WTC11 (cell line): ENCODE measurements around the gene NOP16. TPM values are rescaled to one million over a fixed set of nuclear protein-coding genes. Genes with fewer than 3 reads are reported as not detected.
A peak's percentile ranks its signal among the peaks of the same experiment; 100 is the strongest.

Source experiments
- ATAC-seq: fragments of 200-7000 bp; cut with Tn5 transposase; 2 replicates; pipeline ENCODE4 v1.10.0; 2021; ENCODE audit warnings: mild to moderate bottlenecking, moderate library complexity
- CTCF ChIA-PET: fragments of 300-600 bp; sonication (Branson Sonifier 250); formaldehyde crosslinking; loops from one replicate; lab custom pipeline; 2021; ENCODE audit warnings: antibody characterized with exemption; lab: Charles Lee
- POLR2A ChIA-PET: fragments of 350-600 bp; sonication (Branson Sonifier 250); formaldehyde crosslinking; loops from one replicate; lab custom pipeline; 2021; ENCODE audit warnings: antibody characterized with exemption; lab: Charles Lee
- DNase-seq: peaks from one replicate; pipeline ENCODE4 v3.0.0; 2021; ENCODE audit warnings: low spot score
- H3K27ac Mint-ChIP-seq: 2 replicates; pipeline ENCODE4 v1.8.0; 2021; ENCODE audit warnings: mixed read lengths
- H3K27me3 Mint-ChIP-seq: 2 replicates; pipeline ENCODE4 v1.8.0; 2021; ENCODE audit warnings: low read depth, mild to moderate bottlenecking, moderate library complexity, mixed read lengths
- H3K36me3 Mint-ChIP-seq: 2 replicates; pipeline ENCODE4 v1.8.0; 2021; ENCODE audit warnings: mixed read lengths
- H3K4me1 Mint-ChIP-seq: 2 replicates; pipeline ENCODE4 v1.8.0; 2022; ENCODE audit warnings: mixed read lengths
- H3K4me3 Mint-ChIP-seq: 2 replicates; pipeline ENCODE4 v1.8.0; 2021; ENCODE audit warnings: mild to moderate bottlenecking, moderate library complexity, mixed read lengths
- H3K9me3 Mint-ChIP-seq: 2 replicates; pipeline ENCODE4 v1.8.0; 2021; ENCODE audit warnings: mixed read lengths
- CBFB ChIP-seq: sonication (generic); formaldehyde crosslinking; IDR thresholded peaks from 2 replicates; pipeline ENCODE4 v1.8.1; 2022; ENCODE audit warnings: mild to moderate bottlenecking, low read depth, missing genetic modification reagents
- CREM ChIP-seq: sonication (generic); formaldehyde crosslinking; IDR thresholded peaks from 2 replicates; pipeline ENCODE4 v1.8.1; 2022; ENCODE audit warnings: mild to moderate bottlenecking, missing genetic modification reagents, moderate library complexity
- IRF2 ChIP-seq: sonication (generic); formaldehyde crosslinking; IDR thresholded peaks from 2 replicates; pipeline ENCODE4 v1.8.0; 2022; ENCODE audit warnings: low read depth, missing genetic modification reagents, borderline replicate concordance
- JAZF1 ChIP-seq: fragments of 250-450 bp; sonication (Bioruptor Pico); IDR thresholded peaks from 2 replicates; pipeline ENCODE4 v1.9.0; 2021; ENCODE audit warnings: moderate library complexity, mild to moderate bottlenecking, inconsistent platforms
- MXD4 ChIP-seq: fragments of 250-450 bp; sonication (Bioruptor Pico); IDR thresholded peaks from 2 replicates; pipeline ENCODE4 v1.8.0; 2021; ENCODE audit warnings: mild to moderate bottlenecking, moderate library complexity, borderline replicate concordance
- MYBL2 ChIP-seq: sonication (generic); formaldehyde crosslinking; IDR thresholded peaks from 2 replicates; pipeline ENCODE4 v1.8.1; 2023; ENCODE audit warnings: mild to moderate bottlenecking, moderate library complexity, missing genetic modification reagents
- NFE2L1 ChIP-seq: sonication (generic); formaldehyde crosslinking; IDR thresholded peaks from 2 replicates; pipeline ENCODE4 v1.8.1; 2023; ENCODE audit warnings: missing genetic modification reagents
- NFYB ChIP-seq: sonication (generic); formaldehyde crosslinking; conservative IDR thresholded peaks from 2 replicates; pipeline ENCODE4 v1.8.0; 2022; ENCODE audit warnings: low read depth, missing genetic modification reagents
- TCF7 ChIP-seq: sonication (generic); formaldehyde crosslinking; IDR thresholded peaks from 2 replicates; pipeline ENCODE4 v1.8.0; 2022; ENCODE audit warnings: mild to moderate bottlenecking, low read depth, missing genetic modification reagents, moderate library complexity
- TEAD1 ChIP-seq: sonication (generic); formaldehyde crosslinking; IDR thresholded peaks from 2 replicates; pipeline ENCODE4 v1.8.0; 2022; ENCODE audit warnings: mild to moderate bottlenecking, missing genetic modification reagents
- ZNF121 ChIP-seq: sonication (generic); formaldehyde crosslinking; IDR thresholded peaks from 2 replicates; pipeline ENCODE4 v1.8.0; 2023; ENCODE audit warnings: missing genetic modification reagents
- ZNF317 ChIP-seq: sonication (generic); formaldehyde crosslinking; IDR thresholded peaks from 2 replicates; pipeline ENCODE4 v1.8.1; 2023; ENCODE audit warnings: low read depth, mild to moderate bottlenecking, moderate library complexity, missing genetic modification reagents, borderline replicate concordance
- ZNF423 ChIP-seq: fragments of 250-450 bp; sonication (Bioruptor Pico); IDR thresholded peaks from 2 replicates; pipeline ENCODE4 v2.1.2; 2022; ENCODE audit warnings: mild to moderate bottlenecking, moderate library complexity
- ZNF671 ChIP-seq: fragments of 250-450 bp; sonication (Bioruptor Pico); IDR thresholded peaks from 2 replicates; pipeline ENCODE4 v1.8.0; 2021; ENCODE audit warnings: mild to moderate bottlenecking
- total RNA-seq: library from RNA; stranded (reverse); gene quantifications from 3 replicates; pipeline ENCODE4 v1.2.3, GENCODE V29; 2021
- TF ChIP-seq, protein P1 (sequence below): sonication (generic); formaldehyde crosslinking; conservative IDR thresholded peaks from 2 replicates; pipeline ENCODE4 v1.8.1; 2023; ENCODE audit warnings: mild to moderate bottlenecking, low read depth, missing genetic modification reagents, moderate library complexity
- TF ChIP-seq, protein P2 (sequence below): sonication (generic); formaldehyde crosslinking; IDR thresholded peaks from 2 replicates; pipeline ENCODE4 v1.8.0; 2022; ENCODE audit warnings: mild to moderate bottlenecking, missing genetic modification reagents
- TF ChIP-seq, protein P3 (sequence below): sonication (generic); formaldehyde crosslinking; IDR thresholded peaks from 2 replicates; pipeline ENCODE4 v1.8.0; 2023; ENCODE audit warnings: missing genetic modification reagents, mild to moderate bottlenecking, borderline replicate concordance
- TF ChIP-seq, protein P4 (sequence below): sonication (generic); formaldehyde crosslinking; IDR thresholded peaks from 2 replicates; pipeline ENCODE4 v1.8.1; 2022; ENCODE audit warnings: mild to moderate bottlenecking, missing genetic modification reagents, moderate library complexity, borderline replicate concordance
- TF ChIP-seq, protein P5 (sequence below): sonication (generic); formaldehyde crosslinking; IDR thresholded peaks from 2 replicates; pipeline ENCODE4 v1.8.1; 2023; ENCODE audit warnings: mild to moderate bottlenecking, missing genetic modification reagents, borderline replicate concordance
- TF ChIP-seq, protein P6 (sequence below): fragments of 250-450 bp; sonication (Bioruptor Pico); IDR thresholded peaks from 2 replicates; pipeline ENCODE4 v1.9.0; 2021; ENCODE audit warnings: moderate library complexity, mild to moderate bottlenecking, inconsistent platforms, borderline replicate concordance
- TF ChIP-seq, protein P7 (sequence below): sonication (generic); formaldehyde crosslinking; IDR thresholded peaks from 2 replicates; pipeline ENCODE4 v1.8.1; 2023; ENCODE audit warnings: mild to moderate bottlenecking, missing genetic modification reagents, moderate library complexity

The NOP16 gene
- total RNA-seq, 1 experiment from 2014 or later = 57.7 TPM

DNA sequence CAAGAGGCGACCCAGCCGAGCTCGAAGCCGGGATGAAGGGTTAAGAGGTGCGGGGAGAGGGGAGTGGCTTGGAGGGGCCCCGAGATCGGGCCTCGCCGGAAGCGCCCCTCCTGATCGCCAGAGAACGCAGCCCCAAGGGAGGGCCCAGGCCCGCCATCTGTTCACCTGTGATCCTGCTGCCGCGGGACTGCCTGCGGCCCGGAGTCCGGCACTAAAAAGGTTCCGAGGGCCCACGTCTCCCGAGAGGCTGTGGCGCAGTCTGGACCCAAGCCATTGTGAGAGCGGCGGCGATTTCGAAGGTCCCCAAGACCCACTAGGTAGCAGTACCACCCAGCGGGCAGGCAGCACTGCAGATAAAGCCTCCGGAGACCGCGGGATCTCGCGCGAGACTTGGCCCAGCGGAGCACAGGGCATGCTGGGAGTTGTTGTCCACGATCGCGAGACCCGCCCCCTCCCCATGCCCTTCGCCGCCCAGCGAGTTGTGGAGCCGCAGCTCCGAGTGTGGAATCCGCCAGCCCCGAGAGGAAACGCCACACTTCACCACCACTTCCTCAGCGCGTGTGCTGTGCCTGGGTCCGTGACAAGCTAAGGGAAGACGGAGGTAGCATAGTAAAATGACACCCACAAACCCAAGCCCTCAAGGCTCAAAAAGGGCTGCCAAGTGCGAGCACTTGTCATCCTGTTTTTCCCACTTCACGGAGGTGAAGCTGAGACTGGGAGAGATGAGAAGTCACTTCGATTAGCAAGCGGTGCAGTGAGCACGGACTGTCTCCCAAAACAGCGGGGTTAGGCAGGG lies 26.8 kb downstream of the NOP16 start, which contains the start of gene KIAA1191:
Gene KIAA1191 (minus strand): TSS at position 328 of the 796 bp plus-strand sequence. CDS start 2,256 bp downstream, outside the sequence.
- ChIA-PET CTCF (interaction anchor here (0.5 to 2.7 kb wide), 7 partner anchors 10 to 632 kb away, joined by 3 to 16 read pairs (median 3); partner anchors contain the start of gene FAF2), POLR2A (interaction anchor here (0.6 to 2.0 kb wide), 3 partner anchors 86 to 286 kb away, joined by 3 to 6 read pairs (median 5); partner anchors contain the start of genes FAF2, RNF44 and TSPAN17)
- peaks cover 11% of the 10 kb centered on the region for H3K4me1 Mint-ChIP-seq
- no peak for TF ChIP-seq ZNF121 (CRISPR knock-in tag)
- TF ChIP-seq, protein P1, sequence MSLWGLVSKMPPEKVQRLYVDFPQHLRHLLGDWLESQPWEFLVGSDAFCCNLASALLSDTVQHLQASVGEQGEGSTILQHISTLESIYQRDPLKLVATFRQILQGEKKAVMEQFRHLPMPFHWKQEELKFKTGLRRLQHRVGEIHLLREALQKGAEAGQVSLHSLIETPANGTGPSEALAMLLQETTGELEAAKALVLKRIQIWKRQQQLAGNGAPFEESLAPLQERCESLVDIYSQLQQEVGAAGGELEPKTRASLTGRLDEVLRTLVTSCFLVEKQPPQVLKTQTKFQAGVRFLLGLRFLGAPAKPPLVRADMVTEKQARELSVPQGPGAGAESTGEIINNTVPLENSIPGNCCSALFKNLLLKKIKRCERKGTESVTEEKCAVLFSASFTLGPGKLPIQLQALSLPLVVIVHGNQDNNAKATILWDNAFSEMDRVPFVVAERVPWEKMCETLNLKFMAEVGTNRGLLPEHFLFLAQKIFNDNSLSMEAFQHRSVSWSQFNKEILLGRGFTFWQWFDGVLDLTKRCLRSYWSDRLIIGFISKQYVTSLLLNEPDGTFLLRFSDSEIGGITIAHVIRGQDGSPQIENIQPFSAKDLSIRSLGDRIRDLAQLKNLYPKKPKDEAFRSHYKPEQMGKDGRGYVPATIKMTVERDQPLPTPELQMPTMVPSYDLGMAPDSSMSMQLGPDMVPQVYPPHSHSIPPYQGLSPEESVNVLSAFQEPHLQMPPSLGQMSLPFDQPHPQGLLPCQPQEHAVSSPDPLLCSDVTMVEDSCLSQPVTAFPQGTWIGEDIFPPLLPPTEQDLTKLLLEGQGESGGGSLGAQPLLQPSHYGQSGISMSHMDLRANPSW (CRISPR knock-in tag) = no peak
- TF ChIP-seq CREM (CRISPR knock-in tag) = 0 out of 2 replicates have a peak, but pooled peaks have one; percentile 4
- TF ChIP-seq ZNF423 (CRISPR knock-in tag) = no peak
- TF ChIP-seq CBFB (CRISPR knock-in tag) = 0 out of 2 replicates have a peak, but pooled peaks have one; percentile 88
- TF ChIP-seq, protein P2, sequence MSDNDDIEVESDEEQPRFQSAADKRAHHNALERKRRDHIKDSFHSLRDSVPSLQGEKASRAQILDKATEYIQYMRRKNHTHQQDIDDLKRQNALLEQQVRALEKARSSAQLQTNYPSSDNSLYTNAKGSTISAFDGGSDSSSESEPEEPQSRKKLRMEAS (CRISPR knock-in tag) = peak; percentile 59; the same call in 1 of the 2 replicates
- TF ChIP-seq TCF7 = no peak
- TF ChIP-seq, protein P3, sequence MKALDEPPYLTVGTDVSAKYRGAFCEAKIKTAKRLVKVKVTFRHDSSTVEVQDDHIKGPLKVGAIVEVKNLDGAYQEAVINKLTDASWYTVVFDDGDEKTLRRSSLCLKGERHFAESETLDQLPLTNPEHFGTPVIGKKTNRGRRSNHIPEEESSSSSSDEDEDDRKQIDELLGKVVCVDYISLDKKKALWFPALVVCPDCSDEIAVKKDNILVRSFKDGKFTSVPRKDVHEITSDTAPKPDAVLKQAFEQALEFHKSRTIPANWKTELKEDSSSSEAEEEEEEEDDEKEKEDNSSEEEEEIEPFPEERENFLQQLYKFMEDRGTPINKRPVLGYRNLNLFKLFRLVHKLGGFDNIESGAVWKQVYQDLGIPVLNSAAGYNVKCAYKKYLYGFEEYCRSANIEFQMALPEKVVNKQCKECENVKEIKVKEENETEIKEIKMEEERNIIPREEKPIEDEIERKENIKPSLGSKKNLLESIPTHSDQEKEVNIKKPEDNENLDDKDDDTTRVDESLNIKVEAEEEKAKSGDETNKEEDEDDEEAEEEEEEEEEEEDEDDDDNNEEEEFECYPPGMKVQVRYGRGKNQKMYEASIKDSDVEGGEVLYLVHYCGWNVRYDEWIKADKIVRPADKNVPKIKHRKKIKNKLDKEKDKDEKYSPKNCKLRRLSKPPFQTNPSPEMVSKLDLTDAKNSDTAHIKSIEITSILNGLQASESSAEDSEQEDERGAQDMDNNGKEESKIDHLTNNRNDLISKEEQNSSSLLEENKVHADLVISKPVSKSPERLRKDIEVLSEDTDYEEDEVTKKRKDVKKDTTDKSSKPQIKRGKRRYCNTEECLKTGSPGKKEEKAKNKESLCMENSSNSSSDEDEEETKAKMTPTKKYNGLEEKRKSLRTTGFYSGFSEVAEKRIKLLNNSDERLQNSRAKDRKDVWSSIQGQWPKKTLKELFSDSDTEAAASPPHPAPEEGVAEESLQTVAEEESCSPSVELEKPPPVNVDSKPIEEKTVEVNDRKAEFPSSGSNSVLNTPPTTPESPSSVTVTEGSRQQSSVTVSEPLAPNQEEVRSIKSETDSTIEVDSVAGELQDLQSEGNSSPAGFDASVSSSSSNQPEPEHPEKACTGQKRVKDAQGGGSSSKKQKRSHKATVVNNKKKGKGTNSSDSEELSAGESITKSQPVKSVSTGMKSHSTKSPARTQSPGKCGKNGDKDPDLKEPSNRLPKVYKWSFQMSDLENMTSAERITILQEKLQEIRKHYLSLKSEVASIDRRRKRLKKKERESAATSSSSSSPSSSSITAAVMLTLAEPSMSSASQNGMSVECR (CRISPR knock-in tag) = peak; percentile 55; the same call in 1 of the 2 replicates
- TF ChIP-seq IRF2 (CRISPR knock-in tag) = no peak
- TF ChIP-seq ZNF671 (CRISPR knock-in tag) = no peak
- peak; percentile 32; the same call in 1 of the 2 replicates for TF ChIP-seq NFE2L1 (CRISPR knock-in tag)
- no peak for TF ChIP-seq JAZF1 (CRISPR knock-in tag)
- TF ChIP-seq, protein P4, sequence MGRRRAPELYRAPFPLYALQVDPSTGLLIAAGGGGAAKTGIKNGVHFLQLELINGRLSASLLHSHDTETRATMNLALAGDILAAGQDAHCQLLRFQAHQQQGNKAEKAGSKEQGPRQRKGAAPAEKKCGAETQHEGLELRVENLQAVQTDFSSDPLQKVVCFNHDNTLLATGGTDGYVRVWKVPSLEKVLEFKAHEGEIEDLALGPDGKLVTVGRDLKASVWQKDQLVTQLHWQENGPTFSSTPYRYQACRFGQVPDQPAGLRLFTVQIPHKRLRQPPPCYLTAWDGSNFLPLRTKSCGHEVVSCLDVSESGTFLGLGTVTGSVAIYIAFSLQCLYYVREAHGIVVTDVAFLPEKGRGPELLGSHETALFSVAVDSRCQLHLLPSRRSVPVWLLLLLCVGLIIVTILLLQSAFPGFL (CRISPR knock-in tag) = no peak
- TF ChIP-seq NFYB = no peak
- no peak for TF ChIP-seq MXD4 (CRISPR knock-in tag)
- TF ChIP-seq, protein P5, sequence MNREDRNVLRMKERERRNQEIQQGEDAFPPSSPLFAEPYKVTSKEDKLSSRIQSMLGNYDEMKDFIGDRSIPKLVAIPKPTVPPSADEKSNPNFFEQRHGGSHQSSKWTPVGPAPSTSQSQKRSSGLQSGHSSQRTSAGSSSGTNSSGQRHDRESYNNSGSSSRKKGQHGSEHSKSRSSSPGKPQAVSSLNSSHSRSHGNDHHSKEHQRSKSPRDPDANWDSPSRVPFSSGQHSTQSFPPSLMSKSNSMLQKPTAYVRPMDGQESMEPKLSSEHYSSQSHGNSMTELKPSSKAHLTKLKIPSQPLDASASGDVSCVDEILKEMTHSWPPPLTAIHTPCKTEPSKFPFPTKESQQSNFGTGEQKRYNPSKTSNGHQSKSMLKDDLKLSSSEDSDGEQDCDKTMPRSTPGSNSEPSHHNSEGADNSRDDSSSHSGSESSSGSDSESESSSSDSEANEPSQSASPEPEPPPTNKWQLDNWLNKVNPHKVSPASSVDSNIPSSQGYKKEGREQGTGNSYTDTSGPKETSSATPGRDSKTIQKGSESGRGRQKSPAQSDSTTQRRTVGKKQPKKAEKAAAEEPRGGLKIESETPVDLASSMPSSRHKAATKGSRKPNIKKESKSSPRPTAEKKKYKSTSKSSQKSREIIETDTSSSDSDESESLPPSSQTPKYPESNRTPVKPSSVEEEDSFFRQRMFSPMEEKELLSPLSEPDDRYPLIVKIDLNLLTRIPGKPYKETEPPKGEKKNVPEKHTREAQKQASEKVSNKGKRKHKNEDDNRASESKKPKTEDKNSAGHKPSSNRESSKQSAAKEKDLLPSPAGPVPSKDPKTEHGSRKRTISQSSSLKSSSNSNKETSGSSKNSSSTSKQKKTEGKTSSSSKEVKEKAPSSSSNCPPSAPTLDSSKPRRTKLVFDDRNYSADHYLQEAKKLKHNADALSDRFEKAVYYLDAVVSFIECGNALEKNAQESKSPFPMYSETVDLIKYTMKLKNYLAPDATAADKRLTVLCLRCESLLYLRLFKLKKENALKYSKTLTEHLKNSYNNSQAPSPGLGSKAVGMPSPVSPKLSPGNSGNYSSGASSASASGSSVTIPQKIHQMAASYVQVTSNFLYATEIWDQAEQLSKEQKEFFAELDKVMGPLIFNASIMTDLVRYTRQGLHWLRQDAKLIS (CRISPR knock-in tag) = peak; percentile 29; the same call in 1 of the 2 replicates
- TF ChIP-seq MYBL2 (CRISPR knock-in tag) = no peak; the same call in 1 of the 2 replicates
- TF ChIP-seq, protein P6, sequence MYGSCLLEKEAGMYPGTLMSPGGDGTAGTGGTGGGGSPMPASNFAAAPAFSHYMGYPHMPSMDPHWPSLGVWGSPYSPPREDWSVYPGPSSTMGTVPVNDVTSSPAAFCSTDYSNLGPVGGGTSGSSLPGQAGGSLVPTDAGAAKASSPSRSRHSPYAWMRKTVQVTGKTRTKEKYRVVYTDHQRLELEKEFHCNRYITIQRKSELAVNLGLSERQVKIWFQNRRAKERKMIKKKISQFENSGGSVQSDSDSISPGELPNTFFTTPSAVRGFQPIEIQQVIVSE (CRISPR knock-in tag) = no peak
- TF ChIP-seq, protein P7, sequence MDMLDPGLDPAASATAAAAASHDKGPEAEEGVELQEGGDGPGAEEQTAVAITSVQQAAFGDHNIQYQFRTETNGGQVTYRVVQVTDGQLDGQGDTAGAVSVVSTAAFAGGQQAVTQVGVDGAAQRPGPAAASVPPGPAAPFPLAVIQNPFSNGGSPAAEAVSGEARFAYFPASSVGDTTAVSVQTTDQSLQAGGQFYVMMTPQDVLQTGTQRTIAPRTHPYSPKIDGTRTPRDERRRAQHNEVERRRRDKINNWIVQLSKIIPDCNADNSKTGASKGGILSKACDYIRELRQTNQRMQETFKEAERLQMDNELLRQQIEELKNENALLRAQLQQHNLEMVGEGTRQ (CRISPR knock-in tag) = no peak
- 0 out of 2 replicates have a peak, but pooled peaks have one; percentile 40 for TF ChIP-seq TEAD1 (CRISPR knock-in tag)
- TF ChIP-seq ZNF317 (CRISPR knock-in tag) = no peak

More for the DNA sequence above, 26.8 kb downstream of the NOP16 start, which contains the start of gene KIAA1191:
- H3K36me3 Mint-ChIP-seq = peaks cover 20% of the 10 kb centered on the region
- DNase-seq (peak; percentile 88), ATAC-seq (peak; percentile 77)
- peak within 1 kb of the TSS; percentile 97 for H3K4me3 Mint-ChIP-seq
- peaks cover 44% of the 10 kb centered on the region for H3K27me3 Mint-ChIP-seq
- no peaks in the 10 kb centered on the region for H3K9me3 Mint-ChIP-seq
- H3K27ac Mint-ChIP-seq = peak within 1 kb of the TSS; percentile 87
